MM.1S (cell line): ENCODE data around the gene TPBGL.

Experiments used
- EZH2 ChIP-seq: fragments of 300-600 bp; sonication (generic); optimal IDR thresholded peaks from 2 replicates; pipeline ENCODE3; 2017; ENCODE audit warnings: low read depth, mild to moderate bottlenecking, antibody characterized with exemption, low read length, mixed read lengths
- EZH2phosphoT487 ChIP-seq: fragments of 300-600 bp; sonication (generic); IDR thresholded peaks from 2 replicates; pipeline ENCODE4 v1.6.1; 2018; ENCODE audit warnings: antibody characterized with exemption, low read length
- TF ChIP-seq, protein P1 (sequence below): fragments of 300-600 bp; sonication (generic); IDR thresholded peaks from 2 replicates; pipeline ENCODE4 v1.5.1; 2016; ENCODE audit warnings: antibody characterized with exemption, low read length, mixed read lengths

DNA sequence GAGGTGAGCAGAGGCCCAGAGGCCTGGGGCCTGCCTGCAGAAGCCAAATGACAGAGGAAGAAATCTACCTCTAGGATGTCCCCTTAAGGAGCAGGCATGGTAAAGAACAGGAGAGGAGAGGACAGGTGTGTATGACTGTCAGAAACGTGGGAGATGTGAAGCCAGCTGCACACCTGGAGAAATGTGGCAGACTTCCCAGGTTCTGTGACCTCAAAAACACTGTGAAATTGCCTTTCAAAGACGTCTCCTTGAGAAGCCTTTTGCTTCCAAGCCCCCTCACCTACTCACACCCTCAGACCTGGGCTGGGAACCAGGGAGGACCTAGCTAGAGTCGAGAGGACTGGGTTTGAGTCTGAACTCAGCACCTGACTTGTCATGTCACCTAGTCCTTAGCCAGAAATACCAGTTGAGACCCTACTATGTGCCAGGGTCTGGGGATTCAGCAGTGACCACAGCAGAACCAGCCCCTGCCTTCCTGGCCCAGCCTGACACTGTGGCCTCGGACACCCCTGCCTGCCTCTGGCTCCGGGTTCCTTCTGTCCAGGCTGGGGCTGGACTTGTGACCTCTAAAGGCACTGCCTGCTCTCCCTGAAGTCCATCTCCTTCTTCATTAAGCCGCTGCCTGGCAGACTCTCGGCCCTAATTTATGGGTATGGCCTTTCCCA lies 5.6 kb downstream of the TPBGL start:
- TF ChIP-seq, protein P1, sequence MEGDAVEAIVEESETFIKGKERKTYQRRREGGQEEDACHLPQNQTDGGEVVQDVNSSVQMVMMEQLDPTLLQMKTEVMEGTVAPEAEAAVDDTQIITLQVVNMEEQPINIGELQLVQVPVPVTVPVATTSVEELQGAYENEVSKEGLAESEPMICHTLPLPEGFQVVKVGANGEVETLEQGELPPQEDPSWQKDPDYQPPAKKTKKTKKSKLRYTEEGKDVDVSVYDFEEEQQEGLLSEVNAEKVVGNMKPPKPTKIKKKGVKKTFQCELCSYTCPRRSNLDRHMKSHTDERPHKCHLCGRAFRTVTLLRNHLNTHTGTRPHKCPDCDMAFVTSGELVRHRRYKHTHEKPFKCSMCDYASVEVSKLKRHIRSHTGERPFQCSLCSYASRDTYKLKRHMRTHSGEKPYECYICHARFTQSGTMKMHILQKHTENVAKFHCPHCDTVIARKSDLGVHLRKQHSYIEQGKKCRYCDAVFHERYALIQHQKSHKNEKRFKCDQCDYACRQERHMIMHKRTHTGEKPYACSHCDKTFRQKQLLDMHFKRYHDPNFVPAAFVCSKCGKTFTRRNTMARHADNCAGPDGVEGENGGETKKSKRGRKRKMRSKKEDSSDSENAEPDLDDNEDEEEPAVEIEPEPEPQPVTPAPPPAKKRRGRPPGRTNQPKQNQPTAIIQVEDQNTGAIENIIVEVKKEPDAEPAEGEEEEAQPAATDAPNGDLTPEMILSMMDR, result no peak
- TF ChIP-seq EZH2phosphoT487, result no peak
- no peak for TF ChIP-seq EZH2
